Measurements from ENCODE around the gene SLC8A2.

SLC8A2 gene

DNA sequence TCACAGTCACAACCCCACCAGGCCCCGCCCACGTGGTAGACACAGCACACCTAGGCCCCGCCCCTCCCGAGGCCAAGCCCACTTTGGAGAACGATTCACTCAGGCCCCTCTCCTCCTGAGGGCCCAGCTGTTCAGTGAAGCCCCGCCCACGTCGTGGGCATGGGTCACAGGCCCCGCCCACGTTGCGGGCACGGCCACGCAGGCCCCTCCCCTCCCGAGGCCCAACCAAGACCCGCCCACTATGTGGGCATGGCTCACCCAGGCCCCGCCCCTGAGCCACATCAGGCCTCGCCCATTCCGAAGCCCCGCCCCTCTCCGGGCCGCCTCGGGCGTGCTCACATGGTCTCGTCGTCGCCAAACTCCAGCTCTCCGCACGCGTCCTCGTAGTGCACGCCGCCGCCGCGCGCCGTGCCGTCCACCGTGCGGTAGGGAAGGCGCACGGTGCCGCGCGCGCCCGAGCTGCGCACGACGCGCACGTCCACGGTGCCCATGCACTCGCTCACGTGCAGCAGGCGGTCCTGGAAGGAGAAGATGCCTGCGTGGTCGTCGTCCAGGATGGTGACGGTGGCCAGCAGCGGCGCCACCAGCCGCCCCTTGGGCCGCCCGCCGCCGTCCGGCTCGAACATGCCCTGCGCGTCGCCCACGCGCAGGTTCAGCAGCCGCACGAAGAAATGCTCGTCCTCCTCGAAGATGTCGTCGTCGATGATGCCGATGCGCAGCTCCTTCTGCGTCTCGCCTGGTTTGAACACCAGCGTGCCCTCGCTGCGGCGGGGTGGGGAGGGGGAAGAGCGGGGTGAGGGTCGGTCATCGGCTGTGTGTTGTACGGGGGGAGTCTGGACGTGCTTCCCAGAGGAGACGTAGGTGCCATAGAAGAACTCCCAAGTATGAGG lies 24.0 kb downstream of the SLC8A2 start:
- DNase-seq (ENCODE audit: low read depth), result no peak
- no peak for TF ChIP-seq CTCF (conservative IDR thresholded peaks at IDR 0.05; ENCODE audit: low read depth, low read length)
- no peak overlapping the region for H3K4me3 ChIP-seq (ENCODE audit: low read depth, low read length)

DNA sequence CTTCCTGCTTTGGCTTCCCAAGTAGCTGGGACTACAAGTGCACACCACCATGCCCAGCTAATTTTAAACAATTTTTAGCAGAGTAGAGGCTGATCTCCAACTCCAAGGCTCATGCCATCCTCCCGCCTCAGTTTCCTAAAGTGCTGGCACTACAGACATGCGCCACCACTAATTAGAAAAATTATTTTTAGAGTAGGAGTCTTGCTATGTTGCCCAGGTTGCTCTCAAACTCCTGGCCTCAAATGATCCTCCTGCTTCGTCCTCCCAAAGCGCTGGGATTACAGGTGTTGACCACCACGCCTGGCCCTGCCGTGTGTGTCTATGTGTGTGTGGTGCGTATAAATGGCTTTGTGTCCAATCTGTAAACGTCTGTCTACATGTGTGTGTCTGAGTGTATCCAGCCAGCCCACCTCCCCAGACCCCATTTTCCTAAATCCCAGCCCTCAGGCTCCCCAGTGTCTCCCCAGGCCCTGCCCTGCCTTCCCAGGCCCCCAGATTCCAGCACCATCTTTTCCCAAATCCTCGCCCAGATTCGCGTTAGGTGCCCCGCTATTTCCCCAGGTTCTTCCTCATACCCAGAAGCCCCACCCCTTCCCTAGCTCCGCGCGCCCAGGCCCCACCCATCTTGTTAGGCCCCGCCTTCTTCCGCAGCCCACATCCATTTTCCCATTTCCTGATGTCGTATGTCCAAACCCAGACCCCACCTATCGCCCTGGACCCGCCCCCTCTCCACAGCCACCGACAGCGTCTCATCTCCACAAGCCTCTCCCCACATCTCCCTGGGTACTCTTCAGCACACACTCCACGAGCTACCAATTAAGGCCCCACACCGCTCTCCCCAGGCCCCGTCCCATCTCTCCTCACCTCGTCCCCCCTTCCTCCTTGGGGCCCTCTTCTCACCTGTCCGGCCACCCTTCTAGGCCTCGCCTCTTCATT lies 24.9 kb downstream of the SLC8A2 start:
- no peak overlapping the region for H3K4me3 ChIP-seq (ENCODE audit: low read depth, low read length)
- no peak for DNase-seq (ENCODE audit: low read depth)

GRCh38 chr19:47445937-47446402 lies 25.7 kb downstream of the SLC8A2 start:
- H3K4me3 ChIP-seq (ENCODE audit: low read depth, low read length), result no peak overlapping the region
- TF ChIP-seq CTCF (conservative IDR thresholded peaks at IDR 0.05; ENCODE audit: low read depth, low read length), result no peak
- DNase-seq (ENCODE audit: low read depth), result no peak

More for the DNA sequence above, 24.9 kb downstream of the SLC8A2 start:
- TF ChIP-seq CTCF (conservative IDR thresholded peaks at IDR 0.05; ENCODE audit: low read depth, low read length), result no peak

DNA sequence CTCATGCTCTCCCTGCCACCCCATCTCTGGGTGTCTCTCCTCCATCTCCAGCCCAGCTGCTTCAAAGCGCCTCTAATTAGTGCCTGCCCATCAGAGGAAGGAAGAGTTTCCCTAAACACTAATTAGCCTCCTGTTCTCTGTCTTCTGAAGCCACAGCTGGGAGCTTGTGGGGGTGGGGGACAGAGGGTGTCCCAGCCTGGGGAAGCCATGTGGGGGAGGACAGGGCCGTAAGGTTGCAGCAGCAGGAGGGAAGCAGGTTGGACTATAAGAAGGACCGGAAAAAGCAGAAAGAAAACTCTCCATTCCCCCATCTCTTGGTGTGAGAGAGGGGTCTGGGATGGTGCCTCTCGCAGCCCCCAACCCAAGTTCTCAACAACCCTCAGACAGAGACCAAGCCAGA lies 26.2 kb downstream of the SLC8A2 start:
- no peak overlapping the region for H3K4me3 ChIP-seq (ENCODE audit: low read depth, low read length)
- DNase-seq (ENCODE audit: low read depth), result no peak
- no peak for TF ChIP-seq CTCF (conservative IDR thresholded peaks at IDR 0.05; ENCODE audit: low read depth, low read length)

DNA sequence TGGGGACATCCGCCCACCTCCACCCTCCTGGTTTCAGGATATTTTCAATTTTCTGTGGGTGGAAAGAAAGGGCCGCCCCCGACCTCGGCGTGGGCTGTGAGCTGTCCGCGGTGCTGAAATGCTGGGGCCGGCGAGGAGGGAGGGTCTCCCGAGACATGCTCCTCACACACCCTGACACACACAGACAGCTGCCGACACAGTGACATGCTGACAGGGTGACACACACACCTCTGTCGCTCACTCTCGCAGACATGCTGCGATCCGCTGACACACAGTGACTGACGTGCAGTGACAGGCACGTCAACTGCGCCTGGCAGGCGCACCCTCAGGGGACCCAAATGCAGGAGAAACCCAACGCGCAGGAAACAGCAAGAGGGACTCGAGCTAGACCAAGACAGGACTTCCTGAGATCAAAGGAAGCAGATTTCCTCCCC lies 27.3 kb downstream of the SLC8A2 start:
- DNase-seq (ENCODE audit: low read depth), result no peak
- H3K4me3 ChIP-seq (ENCODE audit: low read depth, low read length), result no peak overlapping the region
- no peak for TF ChIP-seq CTCF (conservative IDR thresholded peaks at IDR 0.05; ENCODE audit: low read depth, low read length)

DNA sequence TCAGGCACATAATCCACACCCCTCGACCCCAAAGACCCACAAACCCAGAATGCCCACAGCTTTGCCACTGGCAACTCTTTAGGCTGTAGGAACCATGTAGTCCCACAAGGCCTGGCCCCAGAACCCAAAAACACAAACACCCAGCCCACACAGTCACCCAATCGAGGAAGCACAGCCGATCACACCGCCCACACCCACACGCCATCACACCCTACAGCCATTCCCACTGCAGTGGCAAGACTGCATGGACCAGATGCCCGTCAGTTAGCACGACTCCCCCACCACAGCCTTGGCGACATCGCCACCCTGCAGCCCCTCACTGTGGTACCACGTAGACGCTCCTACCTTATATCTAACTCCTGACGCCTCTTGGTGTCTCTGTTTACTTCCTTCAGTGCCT lies 28.4 kb downstream of the SLC8A2 start:
- no peak for DNase-seq (ENCODE audit: low read depth)
- TF ChIP-seq CTCF (conservative IDR thresholded peaks at IDR 0.05; ENCODE audit: low read depth, low read length), result no peak
- no peak overlapping the region for H3K4me3 ChIP-seq (ENCODE audit: low read depth, low read length)

All from choroid plexus epithelial cell (primary cell).